Parathyroid adenoma (tissue), 2 donors: Measurements from ENCODE around the gene HHIPL1.
"Not testable (repeated sequence)": the region's sequence is repeated elsewhere in the genome, so short reads cannot be mapped to it uniquely, and the experiment has no call there.

ENCODE experiments used
- H2AFZ ChIP-seq: fragments of 300-600 bp; sonication (generic); one replicate; pipeline ENCODE4 v1.7.0; 2017; ENCODE audit warnings: antibody characterized with exemption, mild to moderate bottlenecking
- H3K27ac ChIP-seq: fragments of 300-600 bp; sonication (generic); one replicate; pipeline ENCODE4 v1.7.0; 2017
- H3K27me3 ChIP-seq: fragments of 300-600 bp; sonication (generic); one replicate; pipeline ENCODE4 v1.7.0; 2017; ENCODE audit warnings: low read length; ENCODE audit not compliant: control insufficient read depth, insufficient read depth
- H3K36me3 ChIP-seq: fragments of 300-600 bp; sonication (generic); one replicate; pipeline ENCODE4 v1.7.0; 2017; ENCODE audit warnings: low read length; ENCODE audit not compliant: control insufficient read depth, insufficient read depth
- H3K4me1 ChIP-seq: fragments of 300-600 bp; sonication (generic); one replicate; pipeline ENCODE4 v1.7.0; 2017; ENCODE audit warnings: control low read depth
- H3K4me2 ChIP-seq: fragments of 300-600 bp; sonication (generic); one replicate; pipeline ENCODE4 v1.7.0; 2017; ENCODE audit warnings: low read length
- H3K4me3 ChIP-seq: fragments of 300-600 bp; sonication (generic); one replicate; pipeline ENCODE4 v1.7.0; 2017; ENCODE audit warnings: low read depth, low read length
- H3K79me2 ChIP-seq: fragments of 300-600 bp; sonication (generic); one replicate; pipeline ENCODE4 v1.7.0; 2017; ENCODE audit warnings: control low read depth
- H3K9ac ChIP-seq: fragments of 300-600 bp; sonication (generic); one replicate; pipeline ENCODE4 v1.7.0; 2017; ENCODE audit warnings: mild to moderate bottlenecking
- H3K9me3 ChIP-seq: fragments of 300-600 bp; sonication (generic); one replicate; pipeline ENCODE4 v1.7.0; 2017; ENCODE audit warnings: low read length; ENCODE audit not compliant: control insufficient read depth
- CTCF ChIP-seq: fragments of 300-600 bp; sonication (generic); IDR thresholded peaks from one replicate; pipeline ENCODE4 v1.7.0; 2017; ENCODE audit warnings: antibody characterized with exemption, mild to moderate bottlenecking
- donor health status: primary hyperparathyroidism.

The HHIPL1 gene

GRCh38 chr14:99637624-99638023, 7.3 kb upstream of the HHIPL1 start:
- no peak for TF ChIP-seq CTCF
- no peaks in the 10 kb centered on the region for H3K79me2 ChIP-seq
- no peaks in the 10 kb centered on the region for H3K27me3 ChIP-seq
- H3K36me3 ChIP-seq, result no peaks in the 10 kb centered on the region
- H3K4me2 ChIP-seq, result no peak overlapping the region
- H3K4me1 ChIP-seq, result no peaks in the 10 kb centered on the region
- no peak overlapping the region for H3K27ac ChIP-seq
- no peak overlapping the region for H2AFZ ChIP-seq
- H3K9me3 ChIP-seq, result no peaks in the 10 kb centered on the region
- no peak overlapping the region for H3K9ac ChIP-seq
- H3K4me3 ChIP-seq, result no peak overlapping the region

GRCh38 chr14:99642771-99643170, 2.2 kb upstream of the HHIPL1 start:
- H3K36me3 ChIP-seq, H3K4me3 ChIP-seq, H3K27me3 ChIP-seq, H3K79me2 ChIP-seq, H3K9me3 ChIP-seq, H2AFZ ChIP-seq, H3K27ac ChIP-seq, H3K4me1 ChIP-seq, H3K4me2 ChIP-seq, H3K9ac ChIP-seq: not testable (repeated sequence)

GRCh38 chr14:99643343-99643742, 1.6 kb upstream of the HHIPL1 start:
- no peaks in the 10 kb centered on the region for H3K79me2 ChIP-seq

GRCh38 chr14:99644035-99644587, 818 bp upstream of the HHIPL1 start:
- no peak overlapping the region for H3K27ac ChIP-seq
- no peaks in the 10 kb centered on the region for H3K36me3 ChIP-seq
- TF ChIP-seq CTCF, result no peak
- no peak overlapping the region for H3K4me2 ChIP-seq
- no peak overlapping the region for H3K4me3 ChIP-seq
- H3K79me2 ChIP-seq, result no peaks in the 10 kb centered on the region
- H3K27me3 ChIP-seq, result no peaks in the 10 kb centered on the region
- no peaks in the 10 kb centered on the region for H3K4me1 ChIP-seq
- no peak overlapping the region for H3K9ac ChIP-seq
- no peaks in the 10 kb centered on the region for H3K9me3 ChIP-seq
- H2AFZ ChIP-seq, result no peak overlapping the region

More at GRCh38 chr14:99643343-99643742, 1.6 kb upstream of the HHIPL1 start:
- no peaks in the 10 kb centered on the region for H3K36me3 ChIP-seq
- H3K9ac ChIP-seq, result no peak overlapping the region
- H3K4me1 ChIP-seq, result no peaks in the 10 kb centered on the region
- no peaks in the 10 kb centered on the region for H3K9me3 ChIP-seq
- H3K4me3 ChIP-seq, result no peak overlapping the region
- no peaks in the 10 kb centered on the region for H3K27me3 ChIP-seq
- H3K27ac ChIP-seq, result no peak overlapping the region
- H3K4me2 ChIP-seq, result no peak overlapping the region
- H2AFZ ChIP-seq, result no peak overlapping the region
- no peak for TF ChIP-seq CTCF

GRCh38 chr14:99645545-99646505, 896 bp downstream of the HHIPL1 start:
- Histone ChIP-seq H3K4me3 (peak overlapping the region; percentile 14), H3K4me1 (no peaks in the 10 kb centered on the region), H3K4me2 (peak overlapping the region; percentile 39), H3K27ac (no peak overlapping the region), H3K9ac (no peak overlapping the region), H3K79me2 (no peaks in the 10 kb centered on the region), H2AFZ (peak overlapping the region; percentile 35), H3K36me3 (no peaks in the 10 kb centered on the region), H3K9me3 (no peaks in the 10 kb centered on the region), H3K27me3 (no peaks in the 10 kb centered on the region)
- TF ChIP-seq CTCF, result no peak
